ENCODE measurements around the gene PDCD10. TPM values are rescaled to one million over a fixed set of nuclear protein-coding genes. Genes with fewer than 3 reads are reported as not detected.

Gene PDCD10
- total RNA-seq, 1 experiment from 2014 or later = 84.6 TPM

- intact Hi-C loops (cut with micrococcal nuclease; ENCODE audit: unreplicated experiment) = no loop called here
- no peaks in the 10 kb centered on the region for H3K4me1 ChIP-seq (replicated peaks; ENCODE audit: insufficient read depth)
- no peaks in the 10 kb centered on the region for H3K9me3 ChIP-seq (ENCODE audit: insufficient read depth, low read depth)
- H3K4me3 ChIP-seq = no peak overlapping the region
- TF ChIP-seq EZH2 (IDR thresholded peaks at IDR 0.05; ENCODE audit: low read depth) (no peak), CTCF (conservative IDR thresholded peaks at IDR 0.05) (no peak)
- no peak for DNase-seq
- H3K27me3 ChIP-seq (ENCODE audit: insufficient read depth, low read depth) = no peaks in the 10 kb centered on the region
- H3K27ac ChIP-seq = no peak overlapping the region
- peaks cover 23% of the 10 kb centered on the region for H3K36me3 ChIP-seq (ENCODE audit: low read depth)
- no peaks in the 10 kb centered on the region for H3F3A ChIP-seq (ENCODE audit: insufficient read depth, low read depth)
- H3K79me2 ChIP-seq (ENCODE audit: low read depth) = peaks cover 38% of the 10 kb centered on the region
- POLR2A ChIA-PET (ENCODE audit: unreplicated experiment) = no interaction called here
- H4K20me1 ChIP-seq (ENCODE audit: insufficient read depth) = peaks cover 21% of the 10 kb centered on the region; the same call in 1 of the 2 replicates
- H3K9me2 ChIP-seq (ENCODE audit: insufficient read depth) = no peaks in the 10 kb centered on the region
- CTCF ChIA-PET = no interaction called here
- no TSS peak for BruUV-seq (replicated peaks)
- H3K4me2 ChIP-seq = no peak overlapping the region
- no peak overlapping the region for H2AFZ ChIP-seq
These were observed 25.0 kb downstream of the PDCD10 start for GRCh38 chr3:167709690-167710089.

GRCh38 chr3:167705840-167706239 is 28.9 kb downstream of the PDCD10 start:
- ChIA-PET CTCF (no interaction called here), POLR2A (ENCODE audit: unreplicated experiment) (no interaction called here)
- BruUV-seq (replicated peaks) = no TSS peak
- Histone ChIP-seq H3K4me3 (no peak overlapping the region), H4K20me1 (ENCODE audit: insufficient read depth) (0 out of 2 replicates have a peak, but pooled peaks cover 7% of the 10 kb centered on the region), H3K36me3 (ENCODE audit: low read depth) (peaks cover 21% of the 10 kb centered on the region), H3K27ac (no peak overlapping the region), H3K4me2 (no peak overlapping the region), H3K4me1 (replicated peaks; ENCODE audit: insufficient read depth) (no peaks in the 10 kb centered on the region), H3K9me2 (ENCODE audit: insufficient read depth) (no peaks in the 10 kb centered on the region), H3K27me3 (ENCODE audit: insufficient read depth, low read depth) (no peaks in the 10 kb centered on the region), H2AFZ (no peak overlapping the region), H3F3A (ENCODE audit: insufficient read depth, low read depth) (no peaks in the 10 kb centered on the region), H3K79me2 (ENCODE audit: low read depth) (peaks cover 2% of the 10 kb centered on the region), H3K9me3 (ENCODE audit: insufficient read depth, low read depth) (no peaks in the 10 kb centered on the region)
- no peak for TF ChIP-seq EZH2 (IDR thresholded peaks at IDR 0.05; ENCODE audit: low read depth)
- no peak for TF ChIP-seq CTCF (conservative IDR thresholded peaks at IDR 0.05)
- no peak for DNase-seq
- intact Hi-C loops (cut with micrococcal nuclease; ENCODE audit: unreplicated experiment) = no loop called here

GRCh38 chr3:167700926-167701325 is 33.8 kb downstream of the PDCD10 start:
- CTCF ChIA-PET = no interaction called here
- Histone ChIP-seq H3K27ac (no peak overlapping the region), H3K36me3 (ENCODE audit: low read depth) (peaks cover 20% of the 10 kb centered on the region), H2AFZ (no peak overlapping the region), H3K9me2 (ENCODE audit: insufficient read depth) (no peaks in the 10 kb centered on the region), H3K9me3 (ENCODE audit: insufficient read depth, low read depth) (no peaks in the 10 kb centered on the region), H3K4me3 (no peak overlapping the region), H3K79me2 (ENCODE audit: low read depth) (no peaks in the 10 kb centered on the region), H3K27me3 (ENCODE audit: insufficient read depth, low read depth) (no peaks in the 10 kb centered on the region), H4K20me1 (ENCODE audit: insufficient read depth) (0 out of 2 replicates have a peak, but pooled peaks cover 10% of the 10 kb centered on the region), H3F3A (ENCODE audit: insufficient read depth, low read depth) (no peaks in the 10 kb centered on the region; the same call in 1 of the 2 replicates), H3K4me2 (no peak overlapping the region), H3K4me1 (replicated peaks; ENCODE audit: insufficient read depth) (no peaks in the 10 kb centered on the region)
- intact Hi-C loops (cut with micrococcal nuclease; ENCODE audit: unreplicated experiment) = no loop called here
- POLR2A ChIA-PET (ENCODE audit: unreplicated experiment) = interaction anchor here (0.6 kb wide), 1 partner anchor 12 kb away, joined by 4 read pairs; no protein-coding TSS in a partner anchor
- DNase-seq = no peak
- TF ChIP-seq EZH2 (IDR thresholded peaks at IDR 0.05; ENCODE audit: low read depth) (no peak), CTCF (conservative IDR thresholded peaks at IDR 0.05) (no peak)
- BruUV-seq (replicated peaks) = no TSS peak
